K562 treated with DMSO at 1 percent for 24 hours (cell line): Measurements from ENCODE around the gene ZFP2. TPM values are rescaled to one million over a fixed set of nuclear protein-coding genes. Genes with fewer than 3 reads are reported as not detected.

Experiments used
- total RNA-seq: library from RNA; unstranded; fragments of 300-600 nt; gene quantifications from 2 replicates; pipeline ENCODE4 v1.2.3, GENCODE V29; 2022; ENCODE audit warnings: low read depth; ENCODE audit not compliant: insufficient read depth

ZFP2 gene
- total RNA-seq: 0.14 TPM in 1 of 2 replicates, not detected in the other

DNA sequence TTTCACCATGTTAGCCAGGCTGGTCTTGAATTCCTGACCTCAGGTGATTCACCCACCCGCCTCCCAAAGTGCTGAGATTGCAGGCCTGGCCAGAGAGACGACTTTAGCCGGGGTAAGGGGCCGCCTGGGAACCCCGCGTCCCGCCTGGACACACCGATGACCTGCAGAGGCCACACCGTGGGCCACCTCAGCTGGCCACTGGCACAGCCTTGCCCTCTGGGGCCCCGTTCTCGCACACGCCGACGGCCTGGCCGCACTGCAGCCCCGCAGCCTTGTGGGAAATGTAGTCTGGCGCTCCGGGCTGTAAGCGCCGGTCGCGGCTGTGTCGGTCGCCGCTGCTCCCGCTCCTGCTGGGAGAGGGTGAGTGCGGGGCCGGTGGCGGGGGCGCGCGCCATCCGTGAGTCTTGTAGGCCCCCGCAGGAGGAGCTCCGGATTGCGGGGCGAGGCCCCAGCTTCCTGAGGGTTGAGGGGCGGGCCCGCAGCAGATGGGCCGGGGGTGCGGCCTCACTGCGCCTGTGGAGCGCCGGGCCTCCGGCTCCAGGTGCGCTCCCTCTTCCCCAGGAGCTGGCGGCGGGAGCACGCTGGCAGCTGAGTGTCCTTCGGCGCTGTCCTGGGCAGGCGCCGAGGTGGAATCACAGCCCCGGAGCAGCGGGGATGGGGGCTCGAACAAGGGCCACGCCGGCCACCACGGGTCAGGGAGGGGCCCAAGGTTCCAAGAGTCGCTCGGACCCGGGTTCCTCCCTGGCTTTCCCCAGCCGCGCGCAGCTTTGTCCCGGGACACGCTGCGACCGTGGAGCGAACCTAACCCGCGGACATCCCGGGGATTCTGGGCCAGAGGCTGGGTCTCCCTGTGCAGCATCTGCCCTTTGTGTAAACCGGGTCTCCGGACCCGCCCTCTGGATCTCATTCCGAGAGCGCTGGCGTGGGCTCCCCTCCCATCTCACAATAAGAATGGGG lies at the start of gene ZFP2:
ZFP2 (plus strand) TSS at position 299 of the 957 bp plus-strand sequence. CDS start 35,401 bp downstream, outside the sequence.

DNA sequence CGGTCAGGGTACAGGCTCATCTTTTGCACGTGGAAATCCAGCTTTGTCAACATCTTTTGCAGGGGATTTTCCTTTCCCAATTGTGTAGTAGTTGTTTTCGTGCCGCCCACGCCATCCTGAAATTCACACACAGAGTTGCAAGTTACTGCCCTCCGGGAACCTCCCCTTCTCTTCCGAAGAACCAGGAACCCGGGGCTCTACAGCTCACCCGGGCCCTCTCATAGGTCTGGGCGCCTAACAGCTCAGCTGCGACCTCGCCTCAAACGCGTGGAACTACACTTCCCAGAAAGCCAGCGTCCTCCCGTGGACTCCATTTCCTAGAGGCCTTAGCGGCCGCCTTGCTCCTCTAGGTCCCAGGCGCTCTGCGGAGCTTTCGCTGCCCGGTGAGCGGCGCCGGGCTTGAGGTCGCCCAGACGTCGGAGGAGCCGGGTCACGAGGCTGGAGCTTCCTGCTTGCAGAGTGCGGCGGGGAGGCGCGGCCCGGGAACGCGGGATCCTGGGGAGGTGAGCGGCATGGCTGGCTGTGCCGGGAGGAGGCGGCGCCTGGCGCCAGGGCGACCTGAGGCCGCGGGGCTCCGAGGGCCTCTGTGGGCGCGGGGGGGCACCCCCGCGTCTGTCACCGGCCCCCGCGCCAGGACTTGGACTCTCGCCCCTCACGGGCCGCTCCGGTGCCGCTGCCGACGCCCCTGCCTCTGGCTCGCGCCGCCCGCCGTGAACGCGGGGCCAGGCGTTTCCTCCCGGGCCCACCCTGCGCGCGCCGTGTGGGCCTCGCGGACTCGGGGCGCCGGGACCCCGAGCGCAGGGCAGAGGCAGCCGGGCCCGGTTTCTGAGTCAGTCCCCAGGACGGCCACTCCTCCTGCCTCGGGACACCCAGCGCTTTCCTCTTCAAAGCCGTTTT lies 35.8 kb upstream of the ZFP2 start, which contains the start of gene ZNF354B:
ZNF354B (plus strand) TSS at position 329 of the 897 bp plus-strand sequence. CDS start 1,095 bp downstream, outside the sequence.

DNA sequence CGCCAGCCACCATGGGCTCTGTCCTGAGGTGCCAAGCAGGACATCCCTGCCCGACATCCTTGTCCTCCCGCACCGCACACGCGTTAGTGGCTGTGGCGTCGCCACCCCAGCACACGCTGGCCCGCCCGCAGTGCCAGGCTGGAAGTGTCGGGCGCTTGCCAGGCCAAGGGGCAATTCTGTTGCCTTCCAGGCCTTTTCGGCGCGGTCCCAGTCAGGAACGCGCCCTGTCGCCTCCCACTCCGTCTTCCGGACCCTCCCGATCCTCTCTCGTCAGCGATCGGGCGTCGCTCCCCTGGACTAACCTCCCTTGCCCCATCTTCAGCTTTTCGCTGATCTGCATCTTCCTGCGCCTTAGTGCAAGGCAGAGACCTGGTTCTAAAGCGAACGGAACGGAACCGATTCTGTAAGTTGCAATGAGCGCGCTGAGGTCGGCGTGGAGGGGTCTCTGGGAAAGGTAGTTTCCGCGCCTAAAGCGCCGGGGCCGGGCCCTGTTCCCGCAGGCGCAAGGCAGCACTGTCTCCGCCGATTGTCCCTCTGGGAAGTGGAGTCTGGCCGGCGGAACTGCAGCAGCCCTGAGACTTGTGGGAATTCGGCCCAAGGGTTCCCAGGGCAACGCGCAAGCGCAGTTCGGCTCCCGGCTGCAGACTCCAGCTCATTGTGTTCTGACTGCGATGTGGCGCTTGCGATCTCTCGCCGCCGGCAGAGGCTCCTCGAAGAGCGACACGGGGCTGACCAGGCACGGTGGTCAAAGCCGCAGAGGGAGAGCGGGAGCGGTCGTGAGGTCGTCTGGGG lies 45.1 kb downstream of the ZFP2 start, which contains the start of gene ZNF454:
ZNF454 (plus strand) TSS at position 630 of the 792 bp plus-strand sequence. CDS start 1,594 bp downstream, outside the sequence.

Other genes starting within 250 kb of the ZFP2 start
- gene ZNF354A, start 165.3 kb upstream of the ZFP2 start, total RNA-seq: 1.7 and 2.4 TPM in 2 replicates
- 3.6 and 4.8 TPM in 2 replicates for gene ZNF354B, start 36.0 kb upstream of the ZFP2 start, total RNA-seq
- gene ZNF454, start 45.3 kb downstream of the ZFP2 start, total RNA-seq: not detected in 2 replicates
- gene GRM6, start 99.4 kb downstream of the ZFP2 start, total RNA-seq: not detected in 2 replicates
- gene ZNF879, start 127.9 kb downstream of the ZFP2 start, total RNA-seq: 1.3 and 1.6 TPM in 2 replicates
- 0.07 and 0.31 TPM in 2 replicates for gene ZNF354C, start 164.5 kb downstream of the ZFP2 start, total RNA-seq